Fibroblast of lung (primary cell): ENCODE results near the gene TUBA4A. TPM values are rescaled to one million over a fixed set of nuclear protein-coding genes. Genes with fewer than 3 reads are reported as not detected.

ENCODE experiments used
- DNase-seq, 2 donors: peaks; one replicate each; pipeline versions ENCODE4 v3.0.0 to v3.0.0-alpha.2; 2010; ENCODE audit warnings: low read depth in 2 of 2
- H2AFZ ChIP-seq: 2 replicates; pipeline ENCODE4 v1.5.1; 2012; ENCODE audit warnings: low read length, control low read depth, inconsistent platforms
- H3K27ac ChIP-seq: 2 replicates; pipeline ENCODE4 v1.5.1; 2011; ENCODE audit warnings: low read length, control low read depth; ENCODE audit not compliant: insufficient read depth
- H3K27me3 ChIP-seq: 2 replicates; pipeline ENCODE4 v1.5.1; 2011; ENCODE audit warnings: mild to moderate bottlenecking, low read length; ENCODE audit not compliant: control insufficient read depth, insufficient read depth
- H3K36me3 ChIP-seq: 2 replicates; pipeline ENCODE4 v1.5.1; 2011; ENCODE audit warnings: low read length; ENCODE audit not compliant: control insufficient read depth, insufficient read depth
- H3K4me1 ChIP-seq: 2 replicates; pipeline ENCODE4 v1.5.1; 2011; ENCODE audit warnings: low read length; ENCODE audit not compliant: control insufficient read depth, insufficient read depth; ENCODE audit errors: extremely low read depth
- H3K4me2 ChIP-seq: 2 replicates; pipeline ENCODE4 v1.5.1; 2011; ENCODE audit warnings: low read length, control low read depth; ENCODE audit not compliant: insufficient read depth; ENCODE audit errors: extremely low read depth
- H3K4me3 ChIP-seq, 4 experiments: fragments of 200-600 bp in 1 of 4; sonication (generic) in 1 of 4; replicated peaks in 1 of 4; 2 replicates each; pipeline ENCODE4 v1.5.1; 2011 to 2016; ENCODE audit warnings: low read length in 4 of 4, low read depth in 3 of 4, mild to moderate bottlenecking in 3 of 4, control low read depth in 2 of 4, inconsistent platforms in 1 of 4, mixed read lengths in 1 of 4; ENCODE audit not compliant: insufficient read depth in 1 of 4; ENCODE audit errors: control extremely low read depth in 1 of 4
- H3K79me2 ChIP-seq: 2 replicates; pipeline ENCODE4 v1.5.1; 2012; ENCODE audit warnings: mild to moderate bottlenecking, low read length, inconsistent platforms; ENCODE audit not compliant: control insufficient read depth, insufficient read depth
- H3K9ac ChIP-seq: 2 replicates; pipeline ENCODE4 v1.5.1; 2011; ENCODE audit warnings: mild to moderate bottlenecking, low read length, control low read depth; ENCODE audit not compliant: insufficient read depth
- H3K9me3 ChIP-seq: 2 replicates; pipeline ENCODE4 v1.5.1; 2012; ENCODE audit warnings: low read depth, low read length; ENCODE audit not compliant: control insufficient read depth, insufficient read depth
- H4K20me1 ChIP-seq: 2 replicates; pipeline ENCODE4 v1.5.1; 2011; ENCODE audit warnings: low read length; ENCODE audit not compliant: control insufficient read depth, insufficient read depth; ENCODE audit errors: extremely low read depth
- EZH2 ChIP-seq: IDR thresholded peaks from 2 replicates; pipeline ENCODE4 v1.5.1; 2012; ENCODE audit warnings: low read length, control low read depth, mild to moderate bottlenecking; ENCODE audit errors: missing control alignments
- polyA plus RNA-seq, 2 donors: library from polyadenylated mRNA; depleted of rRNA in 1 of 2; stranded (reverse) in 1 of 2; unstranded in 1 of 2; fragments of >200 nt; gene quantifications; 2 replicates each; pipeline ENCODE4 v1.2.1, GENCODE V29; 2011 to 2012; ENCODE audit warnings: missing spikeins in 1 of 2
- total RNA-seq: library from RNA; depleted of rRNA; stranded (reverse); fragments of >200 nt; gene quantifications from 2 replicates; pipeline ENCODE4 v1.2.1, GENCODE V29; 2014
- TF ChIP-seq, protein P1 (sequence below), 2 donors: IDR thresholded peaks in 1 of 2; conservative IDR thresholded peaks in 1 of 2; 1 replicate in 1 of 2; 2 replicates in 1 of 2; pipeline ENCODE4 v1.5.1; 2011 to 2012; ENCODE audit warnings: low read length in 2 of 2, control low read depth in 1 of 2, inconsistent platforms in 1 of 2, low read depth in 1 of 2, mild to moderate bottlenecking in 1 of 2

The TUBA4A gene
- total and polyA plus RNA-seq, 2 donors (not counting 1 experiment from before 2014, with no cell fraction given), result 5.6 to 14.7 TPM

DNA sequence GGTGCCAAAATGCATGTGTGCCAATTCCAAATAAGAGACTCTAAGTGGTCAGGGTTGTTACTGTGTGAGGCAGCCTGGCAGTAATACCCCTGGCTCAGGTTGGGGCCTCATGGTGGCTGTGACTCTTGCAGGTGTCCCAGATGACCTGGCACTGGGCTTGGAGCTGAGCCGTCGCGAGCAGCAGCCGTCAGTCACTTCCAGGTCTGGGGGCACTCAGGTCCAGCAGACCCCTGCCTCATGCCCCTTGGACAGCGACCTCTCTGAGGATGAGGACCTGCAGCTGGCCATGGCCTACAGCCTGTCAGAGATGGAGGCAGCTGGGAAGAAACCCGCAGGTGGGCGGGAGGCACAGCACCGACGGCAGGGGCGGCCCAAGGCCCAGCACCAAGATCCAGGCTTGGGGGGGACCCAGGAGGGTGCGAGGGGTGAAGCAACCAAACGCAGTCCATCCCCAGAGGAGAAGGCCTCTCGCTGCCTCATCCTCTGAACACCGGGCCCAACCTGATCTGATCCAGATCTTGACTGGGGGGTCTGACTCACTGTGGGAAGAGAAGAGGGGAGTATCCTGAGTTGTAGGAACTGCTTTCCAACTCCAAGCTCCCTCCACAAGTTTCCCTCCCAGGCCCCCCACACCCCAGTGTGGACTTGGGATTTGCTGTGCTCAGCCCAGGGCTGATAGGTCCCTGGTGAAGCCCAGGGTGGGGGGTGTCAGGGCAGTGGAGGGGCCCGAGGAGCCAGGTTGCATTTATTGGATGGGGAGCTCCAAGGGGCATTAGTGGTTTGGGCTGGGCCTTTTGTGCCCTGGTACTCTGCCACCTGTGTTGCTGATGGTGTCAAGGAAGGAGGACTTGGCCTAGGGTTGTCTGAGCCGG lies 31.0 kb upstream of the TUBA4A start:
- Histone ChIP-seq H3K9me3 (no peaks in the 10 kb centered on the region), H3K4me1 (peaks cover 16% of the 10 kb centered on the region), H3K27ac (no peak overlapping the region), H3K36me3 (peaks cover 30% of the 10 kb centered on the region), H3K79me2 (peaks cover 8% of the 10 kb centered on the region), H3K4me2 (no peak overlapping the region), H2AFZ (no peak overlapping the region), H4K20me1 (no peaks in the 10 kb centered on the region), H3K4me3 (no peak overlapping the region), H3K27me3 (no peaks in the 10 kb centered on the region), H3K9ac (no peak overlapping the region)
- no peak for DNase-seq
- TF ChIP-seq, protein P1, sequence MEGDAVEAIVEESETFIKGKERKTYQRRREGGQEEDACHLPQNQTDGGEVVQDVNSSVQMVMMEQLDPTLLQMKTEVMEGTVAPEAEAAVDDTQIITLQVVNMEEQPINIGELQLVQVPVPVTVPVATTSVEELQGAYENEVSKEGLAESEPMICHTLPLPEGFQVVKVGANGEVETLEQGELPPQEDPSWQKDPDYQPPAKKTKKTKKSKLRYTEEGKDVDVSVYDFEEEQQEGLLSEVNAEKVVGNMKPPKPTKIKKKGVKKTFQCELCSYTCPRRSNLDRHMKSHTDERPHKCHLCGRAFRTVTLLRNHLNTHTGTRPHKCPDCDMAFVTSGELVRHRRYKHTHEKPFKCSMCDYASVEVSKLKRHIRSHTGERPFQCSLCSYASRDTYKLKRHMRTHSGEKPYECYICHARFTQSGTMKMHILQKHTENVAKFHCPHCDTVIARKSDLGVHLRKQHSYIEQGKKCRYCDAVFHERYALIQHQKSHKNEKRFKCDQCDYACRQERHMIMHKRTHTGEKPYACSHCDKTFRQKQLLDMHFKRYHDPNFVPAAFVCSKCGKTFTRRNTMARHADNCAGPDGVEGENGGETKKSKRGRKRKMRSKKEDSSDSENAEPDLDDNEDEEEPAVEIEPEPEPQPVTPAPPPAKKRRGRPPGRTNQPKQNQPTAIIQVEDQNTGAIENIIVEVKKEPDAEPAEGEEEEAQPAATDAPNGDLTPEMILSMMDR (conservative IDR thresholded peaks at IDR 0.05 in 1 of 2, IDR thresholded peaks at IDR 0.05 in 1 of 2; ENCODE audit: low read depth in 1 of 2, low read length in 2 of 2), result no peak
- no peak for TF ChIP-seq EZH2

- H3K4me2 ChIP-seq, result no peak overlapping the region
- peaks cover 19% of the 10 kb centered on the region for H3K4me1 ChIP-seq
- no peak overlapping the region for H3K9ac ChIP-seq
- no peaks in the 10 kb centered on the region for H3K27me3 ChIP-seq
- no peaks in the 10 kb centered on the region for H4K20me1 ChIP-seq
- no peak for DNase-seq
- H3K36me3 ChIP-seq, result peaks cover 30% of the 10 kb centered on the region
- H2AFZ ChIP-seq, result no peak overlapping the region
- peaks cover 8% of the 10 kb centered on the region for H3K79me2 ChIP-seq
- H3K9me3 ChIP-seq, result no peaks in the 10 kb centered on the region
- no peak for TF ChIP-seq EZH2
- TF ChIP-seq, protein P1 (conservative IDR thresholded peaks at IDR 0.05 in 1 of 2, IDR thresholded peaks at IDR 0.05 in 1 of 2; ENCODE audit: low read depth in 1 of 2, low read length in 2 of 2), result no peak
- H3K27ac ChIP-seq, result no peak overlapping the region
- no peak overlapping the region for H3K4me3 ChIP-seq
Measured at GRCh38 chr2:219282943-219283581, 29.3 kb upstream of the TUBA4A start.

GRCh38 chr2:219282375-219282774 lies 28.7 kb upstream of the TUBA4A start:
- Histone ChIP-seq H3K4me2 (no peak overlapping the region), H3K27ac (no peak overlapping the region), H3K4me1 (peaks cover 23% of the 10 kb centered on the region), H2AFZ (no peak overlapping the region), H3K9me3 (no peaks in the 10 kb centered on the region), H3K27me3 (no peaks in the 10 kb centered on the region), H3K79me2 (peaks cover 8% of the 10 kb centered on the region), H4K20me1 (no peaks in the 10 kb centered on the region), H3K9ac (no peak overlapping the region), H3K36me3 (peaks cover 30% of the 10 kb centered on the region), H3K4me3 (no peak overlapping the region)
- TF ChIP-seq, protein P1 (conservative IDR thresholded peaks at IDR 0.05 in 1 of 2, IDR thresholded peaks at IDR 0.05 in 1 of 2; ENCODE audit: low read depth in 1 of 2, low read length in 2 of 2), result no peak
- TF ChIP-seq EZH2, result no peak
- no peak for DNase-seq
